CD4-positive, CD25-positive, alpha-beta regulatory T cell (primary cell): Measurements from ENCODE around the gene SSR2. TPM values are rescaled to one million over a fixed set of nuclear protein-coding genes. Genes with fewer than 3 reads are reported as not detected.

Source experiments
- ATAC-seq, 2 donors: fragments of 150-1000 bp; cut with Tn5 transposase; one replicate each; pipeline ENCODE4 v1.10.0; 2021; ENCODE audit warnings: low read depth in 2 of 2, moderate number of reproducible peaks in 2 of 2, moderate library complexity in 1 of 2
- DNase-seq, 3 donors: peaks; one replicate each; pipeline versions ENCODE4 v3.0.0 to v3.0.0-alpha.2; 2012 to 2022; ENCODE audit warnings: mixed read lengths in 1 of 3
- H3K27ac ChIP-seq: one replicate; pipeline ENCODE4 v1.7.0; 2013; ENCODE audit warnings: mild to moderate bottlenecking, low read length; ENCODE audit not compliant: insufficient read depth, poor library complexity, severe bottlenecking
- H3K27me3 ChIP-seq: one replicate; pipeline ENCODE4 v1.7.0; 2013; ENCODE audit warnings: low read length; ENCODE audit not compliant: control insufficient read depth, insufficient read depth
- H3K36me3 ChIP-seq: one replicate; pipeline ENCODE4 v1.7.0; 2013; ENCODE audit warnings: mild to moderate bottlenecking, low read length, moderate library complexity; ENCODE audit not compliant: control insufficient read depth, insufficient read depth
- H3K4me1 ChIP-seq: 2 replicates; pipeline ENCODE4 v1.7.0; 2013; ENCODE audit warnings: mild to moderate bottlenecking, low read length; ENCODE audit not compliant: insufficient read depth, control insufficient read depth, poor library complexity, severe bottlenecking
- H3K4me3 ChIP-seq: one replicate; pipeline ENCODE4 v1.7.0; 2013; ENCODE audit warnings: low read depth, mild to moderate bottlenecking, low read length, moderate library complexity
- H3K9me3 ChIP-seq, 2 experiments: 1 replicate in 1 of 2; 2 replicates in 1 of 2; pipeline ENCODE4 v1.7.0; 2013; ENCODE audit warnings: low read length in 2 of 2, mild to moderate bottlenecking in 1 of 2, moderate library complexity in 1 of 2; ENCODE audit not compliant: control insufficient read depth in 2 of 2
- H3K27ac Mint-ChIP-seq, 3 donors: one replicate each; pipeline ENCODE4 v1.8.0; 2020 to 2022; ENCODE audit warnings: mild to moderate bottlenecking in 3 of 3, mixed read lengths in 3 of 3, moderate library complexity in 2 of 3
- H3K27me3 Mint-ChIP-seq: one replicate; pipeline ENCODE4 v1.8.0; 2022; ENCODE audit warnings: mild to moderate bottlenecking, mixed read lengths
- H3K36me3 Mint-ChIP-seq: one replicate; pipeline ENCODE4 v1.8.0; 2020; ENCODE audit warnings: mixed read lengths
- H3K4me1 Mint-ChIP-seq, 4 donors: one replicate each; pipeline ENCODE4 v1.8.0; 2020 to 2022; ENCODE audit warnings: mixed read lengths in 4 of 4, mild to moderate bottlenecking in 1 of 4
- H3K4me3 Mint-ChIP-seq, 4 donors: one replicate each; pipeline ENCODE4 v1.8.0; 2020 to 2022; ENCODE audit warnings: mild to moderate bottlenecking in 4 of 4, mixed read lengths in 4 of 4, moderate library complexity in 3 of 4
- H3K9me3 Mint-ChIP-seq, 7 donors: one replicate each; pipeline ENCODE4 v1.8.0; 2020 to 2022; ENCODE audit warnings: mixed read lengths in 7 of 7, mild to moderate bottlenecking in 3 of 7, moderate library complexity in 2 of 7
- polyA plus RNA-seq, 4 donors: library from polyadenylated mRNA; unstranded; fragments of 300-500 nt; fragmentation: Illumina TruSeq; gene quantifications; one replicate each; pipeline ENCODE4 v1.2.3, GENCODE V29; 2021
- total RNA-seq: library from RNA; stranded (reverse); gene quantifications from one replicate; pipeline ENCODE4 v1.2.3, GENCODE V29; 2022

The SSR2 gene
- total and polyA plus RNA-seq, 5 donors from 2014 or later: 196 to 421 (median 365) TPM

DNA sequence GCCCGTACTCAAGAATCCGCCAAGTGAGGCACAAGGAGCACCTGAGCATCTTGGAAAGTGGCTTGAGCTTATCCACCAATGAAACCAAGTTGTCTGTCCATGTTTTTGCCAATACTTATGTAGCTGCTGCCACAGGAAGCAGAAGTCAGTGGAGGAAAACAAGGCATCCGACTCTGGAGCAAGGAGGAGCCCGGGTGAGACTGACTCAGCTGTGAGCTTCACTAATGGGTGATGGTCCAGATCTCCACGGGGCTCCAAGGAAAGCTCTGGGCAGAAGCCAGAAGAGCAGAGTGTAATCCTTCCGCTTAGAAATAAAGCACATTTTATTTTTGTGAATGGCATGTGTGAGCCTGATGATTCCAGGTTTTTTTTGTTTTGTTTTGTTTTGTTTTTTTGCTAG, 12.3 kb upstream of the SSR2 start:
- no peaks in the 10 kb centered on the region for H3K4me1 Mint-ChIP-seq
- Histone ChIP-seq H3K27me3 (no peaks in the 10 kb centered on the region), H3K9me3 (no peaks in the 10 kb centered on the region), H3K27ac (no peak overlapping the region), H3K4me3 (no peak overlapping the region), H3K36me3 (peaks cover 9% of the 10 kb centered on the region), H3K4me1 (no peaks in the 10 kb centered on the region)
- H3K27ac Mint-ChIP-seq: no peak overlapping the region
- ATAC-seq: no peak
- peaks cover 10% of the 10 kb centered on the region for H3K36me3 Mint-ChIP-seq
- no peaks in the 10 kb centered on the region for H3K9me3 Mint-ChIP-seq
- no peak for DNase-seq
- no peak overlapping the region for H3K4me3 Mint-ChIP-seq
- H3K27me3 Mint-ChIP-seq: no peaks in the 10 kb centered on the region

DNA sequence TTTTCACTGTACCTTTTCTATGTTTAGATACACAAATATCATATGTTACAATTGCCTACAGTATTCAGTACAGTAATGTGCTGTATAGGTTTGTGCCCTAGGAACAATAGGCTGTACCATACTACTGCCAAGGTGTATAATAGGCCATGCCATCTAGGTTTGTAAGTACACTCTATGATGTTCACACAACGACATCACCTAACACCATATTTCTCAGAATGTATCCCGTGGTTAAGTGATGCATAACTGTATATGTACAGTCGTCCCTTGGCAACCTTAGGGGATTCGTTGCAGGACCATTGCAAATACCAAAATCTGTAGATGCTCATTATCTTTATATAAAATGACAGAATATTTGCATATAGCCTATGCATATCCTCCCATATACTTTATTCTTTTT, 5.8 kb upstream of the SSR2 start:
- no peak overlapping the region for H3K27ac Mint-ChIP-seq
- H3K4me3 ChIP-seq: no peak overlapping the region
- H3K4me1 ChIP-seq: no peaks in the 10 kb centered on the region
- H3K9me3 ChIP-seq: no peaks in the 10 kb centered on the region
- H3K36me3 Mint-ChIP-seq: no peaks in the 10 kb centered on the region
- no peak overlapping the region for H3K4me3 Mint-ChIP-seq
- H3K27me3 ChIP-seq: no peaks in the 10 kb centered on the region
- peaks cover 0 to 10% (median 0%) of the 10 kb centered on the region in 4 donors for H3K4me1 Mint-ChIP-seq
- H3K27me3 Mint-ChIP-seq: no peaks in the 10 kb centered on the region
- DNase-seq (no peak), ATAC-seq (no peak)
- no peaks in the 10 kb centered on the region for H3K36me3 ChIP-seq
- no peaks in the 10 kb centered on the region for H3K9me3 Mint-ChIP-seq
- H3K27ac ChIP-seq: no peak overlapping the region

DNA sequence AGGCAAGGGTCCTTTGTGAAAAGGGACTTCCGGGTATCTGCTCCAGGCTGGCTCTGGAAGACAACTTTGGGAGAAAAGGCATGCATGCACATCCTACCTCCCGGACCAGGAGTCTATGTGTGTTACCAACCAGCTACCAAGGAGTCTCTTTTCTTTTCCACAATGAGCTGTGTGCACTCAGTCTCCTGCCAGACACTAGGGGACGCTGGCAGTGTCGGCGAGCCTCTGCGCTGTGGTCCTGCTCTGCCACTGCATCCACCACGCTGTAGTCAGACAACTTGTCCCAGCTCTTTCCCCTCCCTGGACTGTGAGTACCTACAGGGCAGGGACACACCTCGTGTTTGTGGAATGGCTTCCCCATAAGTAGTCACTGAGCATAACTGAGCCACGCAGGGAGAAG, 5.1 kb upstream of the SSR2 start:
- ATAC-seq (peak; percentile 54 to 72), DNase-seq (peak in 2 of 3 donors; percentile 12 to 44)
- no peak overlapping the region for H3K4me3 Mint-ChIP-seq
- Histone ChIP-seq H3K27me3 (no peaks in the 10 kb centered on the region), H3K9me3 (no peaks in the 10 kb centered on the region), H3K4me1 (peaks cover 3% of the 10 kb centered on the region), H3K36me3 (no peaks in the 10 kb centered on the region), H3K4me3 (no peak overlapping the region), H3K27ac (no peak overlapping the region)
- H3K36me3 Mint-ChIP-seq: no peaks in the 10 kb centered on the region
- H3K27me3 Mint-ChIP-seq: no peaks in the 10 kb centered on the region
- H3K9me3 Mint-ChIP-seq: no peaks in the 10 kb centered on the region
- H3K4me1 Mint-ChIP-seq: peaks cover 0 to 12% (median 3%) of the 10 kb centered on the region in 4 donors
- no peak overlapping the region for H3K27ac Mint-ChIP-seq

DNA sequence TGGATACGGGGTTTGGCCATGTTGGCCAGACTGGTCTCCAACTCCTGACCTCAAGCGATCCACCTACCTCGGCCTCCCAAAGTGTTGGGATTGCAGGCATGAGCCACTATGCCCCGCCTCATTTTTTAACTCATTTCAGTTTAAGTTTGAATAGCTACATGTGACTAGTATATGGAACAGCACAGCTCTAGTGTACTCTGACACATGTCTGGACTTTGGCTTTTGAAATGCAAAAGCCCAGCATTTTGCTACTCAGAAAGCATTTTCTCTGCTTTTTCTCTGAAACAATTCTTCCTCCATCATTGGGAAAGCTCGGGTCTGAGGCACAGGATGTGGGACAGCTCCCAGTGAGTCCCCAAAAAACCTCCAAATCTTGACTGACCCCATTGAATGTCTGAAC, 4.0 kb upstream of the SSR2 start:
- H3K36me3 ChIP-seq: no peaks in the 10 kb centered on the region
- Mint-ChIP-seq H3K27me3 (peaks cover 5% of the 10 kb centered on the region), H3K36me3 (no peaks in the 10 kb centered on the region), H3K9me3 (no peaks in the 10 kb centered on the region), H3K4me1 (peaks cover 4 to 21% (median 11%) of the 10 kb centered on the region in 4 donors), H3K27ac (peak overlapping the region in 1 of 3 donors; percentile 15), H3K4me3 (no peak overlapping the region)
- ATAC-seq (no peak), DNase-seq (no peak)
- H3K4me3 ChIP-seq: no peak overlapping the region
- no peaks in the 10 kb centered on the region for H3K9me3 ChIP-seq
- peaks cover 10% of the 10 kb centered on the region for H3K4me1 ChIP-seq
- H3K27me3 ChIP-seq: no peaks in the 10 kb centered on the region
- no peak overlapping the region for H3K27ac ChIP-seq

DNA sequence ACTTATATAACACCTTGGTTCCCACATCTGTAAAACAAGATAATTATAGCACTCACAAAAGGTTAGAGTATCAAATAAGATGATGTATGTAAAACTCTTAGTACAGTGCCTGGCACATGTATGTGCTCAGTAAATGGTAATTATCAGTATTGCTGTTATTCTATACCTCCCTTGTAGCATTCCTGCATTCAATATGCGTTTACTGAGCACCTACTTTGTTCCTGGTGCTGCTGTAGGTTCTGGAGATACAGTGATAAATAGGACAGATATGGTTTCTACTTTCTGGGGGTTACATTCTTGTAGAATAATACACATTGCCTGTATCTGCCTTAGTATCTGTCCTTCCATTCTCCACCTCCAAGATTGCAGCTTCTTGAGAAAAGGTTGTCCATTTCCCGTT, 1.2 kb upstream of the SSR2 start:
- Mint-ChIP-seq H3K36me3 (peaks cover 9% of the 10 kb centered on the region), H3K27me3 (peaks cover 5% of the 10 kb centered on the region), H3K27ac (peak overlapping the region in 1 of 3 donors; percentile 78), H3K9me3 (no peaks in the 10 kb centered on the region), H3K4me1 (peaks cover 12 to 38% (median 20%) of the 10 kb centered on the region in 4 donors), H3K4me3 (peak overlapping the region; percentile 59 to 78 (median 66))
- Histone ChIP-seq H3K27ac (no peak overlapping the region), H3K9me3 (no peaks in the 10 kb centered on the region), H3K4me1 (peaks cover 14% of the 10 kb centered on the region), H3K27me3 (no peaks in the 10 kb centered on the region), H3K4me3 (no peak overlapping the region), H3K36me3 (peaks cover 6% of the 10 kb centered on the region)
- no peak for ATAC-seq
- DNase-seq: no peak

DNA sequence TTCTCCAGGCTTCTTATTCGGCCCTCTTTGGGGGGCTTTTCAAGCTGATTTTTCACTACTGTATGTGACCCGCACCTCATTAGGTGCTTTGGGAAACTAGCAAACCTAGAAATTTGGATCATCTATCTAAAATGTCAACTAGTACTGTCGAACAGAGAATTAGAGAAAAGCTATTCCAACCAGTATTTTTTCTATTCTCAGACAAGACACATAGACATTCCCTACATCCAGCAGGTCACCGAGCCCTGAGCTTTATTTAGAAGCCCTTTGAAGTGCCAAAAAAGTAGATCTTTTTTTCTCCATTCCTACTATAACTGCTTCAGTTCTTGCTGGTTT, 310 bp upstream of the SSR2 start:
- H3K27me3 Mint-ChIP-seq: peaks cover 5% of the 10 kb centered on the region
- peak overlapping the region; percentile 81 for H3K4me3 ChIP-seq
- peaks cover 16% of the 10 kb centered on the region for H3K36me3 Mint-ChIP-seq
- H3K9me3 ChIP-seq: no peaks in the 10 kb centered on the region
- no peaks in the 10 kb centered on the region for H3K27me3 ChIP-seq
- peaks cover 11% of the 10 kb centered on the region for H3K36me3 ChIP-seq
- H3K9me3 Mint-ChIP-seq: no peaks in the 10 kb centered on the region
- peak overlapping the region; percentile 96 to 99 (median 98) for H3K27ac Mint-ChIP-seq
- H3K4me3 Mint-ChIP-seq: peak overlapping the region; percentile 96 to 100 (median 99)
- H3K27ac ChIP-seq: peak overlapping the region; percentile 76
- DNase-seq: no peak
- ATAC-seq: no peak
- H3K4me1 ChIP-seq: peaks cover 14% of the 10 kb centered on the region
- H3K4me1 Mint-ChIP-seq: peaks cover 14 to 40% (median 22%) of the 10 kb centered on the region in 4 donors

DNA sequence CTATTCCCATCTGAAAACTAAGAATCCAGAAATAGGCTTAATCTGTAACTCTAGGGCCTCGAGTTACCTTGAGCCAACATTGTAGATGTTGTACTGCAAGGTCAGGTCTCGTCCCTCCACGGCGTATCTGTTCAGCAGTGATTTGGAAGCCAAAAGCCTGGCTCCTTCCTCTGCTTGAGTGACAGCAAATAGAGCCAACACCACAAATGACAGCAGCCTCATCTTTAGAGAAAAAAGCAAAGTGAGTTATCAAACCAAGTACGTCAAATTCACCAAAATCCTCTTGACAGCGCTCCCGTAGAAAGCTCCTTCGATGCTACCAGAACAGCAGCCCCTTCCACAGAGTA, 832 bp downstream of the SSR2 start:
- Histone ChIP-seq H3K27ac (peak overlapping the region; percentile 76), H3K36me3 (peaks cover 13% of the 10 kb centered on the region), H3K27me3 (no peaks in the 10 kb centered on the region), H3K9me3 (no peaks in the 10 kb centered on the region), H3K4me1 (peaks cover 14% of the 10 kb centered on the region), H3K4me3 (peak overlapping the region; percentile 86)
- peaks cover 5% of the 10 kb centered on the region for H3K27me3 Mint-ChIP-seq
- peak overlapping the region; percentile 96 to 100 (median 99) for H3K4me3 Mint-ChIP-seq
- H3K27ac Mint-ChIP-seq: peak overlapping the region; percentile 57 to 99 (median 96)
- no peak for ATAC-seq
- H3K9me3 Mint-ChIP-seq: no peaks in the 10 kb centered on the region
- DNase-seq: no peak
- peaks cover 14 to 36% (median 22%) of the 10 kb centered on the region in 4 donors for H3K4me1 Mint-ChIP-seq
- peaks cover 16% of the 10 kb centered on the region for H3K36me3 Mint-ChIP-seq

DNA sequence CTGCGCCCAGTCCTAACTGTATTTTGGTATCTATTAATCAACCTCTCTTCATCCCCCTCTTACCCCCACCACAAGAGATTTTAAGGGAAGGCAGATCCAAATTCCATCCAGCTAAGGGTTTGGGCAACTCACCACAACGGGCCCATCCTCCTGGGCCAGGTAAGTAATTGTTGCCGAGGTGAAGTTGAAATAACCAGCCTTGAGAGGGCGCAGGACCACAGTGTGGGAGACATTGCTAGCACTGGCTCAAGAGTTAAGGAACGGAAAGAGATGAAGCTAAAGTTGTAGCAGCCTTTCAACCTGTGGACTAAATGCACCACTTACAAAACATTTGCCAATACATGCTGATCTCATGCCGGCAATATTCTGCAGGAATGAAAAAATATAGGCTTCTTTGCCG, 5.9 kb downstream of the SSR2 start:
- DNase-seq (no peak), ATAC-seq (no peak)
- no peaks in the 10 kb centered on the region for H3K27me3 ChIP-seq
- peaks cover 45% of the 10 kb centered on the region for H3K36me3 Mint-ChIP-seq
- no peaks in the 10 kb centered on the region for H3K9me3 ChIP-seq
- peaks cover 3% of the 10 kb centered on the region for H3K4me1 ChIP-seq
- H3K4me1 Mint-ChIP-seq: peaks cover 8 to 28% (median 21%) of the 10 kb centered on the region in 4 donors
- peaks cover under 1% of the 10 kb centered on the region for H3K27me3 Mint-ChIP-seq
- H3K4me3 Mint-ChIP-seq: no peak overlapping the region
- H3K4me3 ChIP-seq: no peak overlapping the region
- peaks cover 59% of the 10 kb centered on the region for H3K36me3 ChIP-seq
- H3K9me3 Mint-ChIP-seq: no peaks in the 10 kb centered on the region
- no peak overlapping the region for H3K27ac ChIP-seq
- H3K27ac Mint-ChIP-seq: peak overlapping the region in 1 of 3 donors; percentile 62
